Limb (tissue), 2 donors: ENCODE data around the gene ABCC2.
"Not testable (repeated sequence)": the region's sequence is repeated elsewhere in the genome, so short reads cannot be mapped to it uniquely, and the experiment has no call there.

Source experiments
- DNase-seq, 2 donors: peaks; one replicate each; pipeline ENCODE4 v3.0.0-alpha.2; 2016; ENCODE audit errors: extremely low spot score in 2 of 2

ABCC2 gene

DNA sequence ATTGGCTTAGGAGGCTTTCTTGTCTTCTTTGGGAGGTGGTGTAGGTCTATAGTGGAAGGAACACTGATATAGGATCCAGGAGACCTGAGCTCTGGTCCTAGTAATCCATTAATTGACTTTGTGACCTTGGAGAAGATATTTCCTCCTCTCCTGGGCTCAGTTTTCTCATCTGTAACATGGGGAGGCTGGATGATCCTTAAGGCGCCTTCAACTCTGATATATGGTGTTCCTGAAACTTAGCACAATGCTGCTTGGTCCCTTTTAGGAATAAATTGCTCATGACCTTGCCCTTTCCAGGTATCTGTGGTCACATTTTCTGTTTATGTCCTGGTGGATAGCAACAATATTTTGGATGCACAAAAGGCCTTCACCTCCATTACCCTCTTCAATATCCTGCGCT is 25.3 kb downstream of the ABCC2 start:
- DNase-seq = no peak

DNA sequence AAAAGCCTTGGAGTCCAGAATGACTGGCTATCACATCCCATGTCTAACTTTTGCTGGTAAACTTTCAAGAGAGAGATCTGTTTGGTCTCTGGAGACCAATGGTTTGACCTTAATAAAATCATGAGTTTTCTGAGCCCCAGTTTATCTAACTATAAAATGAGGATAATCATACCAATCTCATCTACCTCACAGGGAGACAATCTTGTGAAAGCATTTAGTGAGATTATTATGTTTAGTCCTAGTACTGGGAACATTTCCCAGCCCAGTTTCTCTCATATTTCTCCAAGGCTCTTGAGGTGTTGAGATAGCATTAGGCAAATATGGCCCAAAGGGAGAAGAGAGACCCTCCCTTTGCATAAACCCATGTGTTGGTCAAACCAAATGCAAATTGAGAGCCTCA is 25.8 kb downstream of the ABCC2 start:
- no peak for DNase-seq

DNA sequence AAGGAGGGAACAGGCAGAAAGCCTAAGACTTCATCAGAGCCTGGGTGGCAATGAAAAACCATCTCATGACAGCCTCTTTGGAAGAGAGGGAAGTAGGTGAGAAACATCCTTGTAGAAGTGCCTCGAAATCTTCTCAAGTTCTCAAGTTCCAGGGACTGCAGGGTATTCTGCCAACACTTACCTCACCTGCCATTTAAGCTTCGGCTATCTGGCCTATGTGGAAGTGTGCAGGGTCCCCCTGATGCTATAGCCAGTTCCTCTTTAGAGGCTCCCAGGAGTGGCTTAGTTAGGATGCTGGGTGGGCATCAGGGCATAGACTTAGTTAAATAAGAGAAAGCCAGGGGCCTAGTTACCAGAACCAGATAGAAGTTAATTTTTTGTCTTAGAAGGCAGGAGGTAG is 27.0 kb downstream of the ABCC2 start:
- DNase-seq = no peak

DNA sequence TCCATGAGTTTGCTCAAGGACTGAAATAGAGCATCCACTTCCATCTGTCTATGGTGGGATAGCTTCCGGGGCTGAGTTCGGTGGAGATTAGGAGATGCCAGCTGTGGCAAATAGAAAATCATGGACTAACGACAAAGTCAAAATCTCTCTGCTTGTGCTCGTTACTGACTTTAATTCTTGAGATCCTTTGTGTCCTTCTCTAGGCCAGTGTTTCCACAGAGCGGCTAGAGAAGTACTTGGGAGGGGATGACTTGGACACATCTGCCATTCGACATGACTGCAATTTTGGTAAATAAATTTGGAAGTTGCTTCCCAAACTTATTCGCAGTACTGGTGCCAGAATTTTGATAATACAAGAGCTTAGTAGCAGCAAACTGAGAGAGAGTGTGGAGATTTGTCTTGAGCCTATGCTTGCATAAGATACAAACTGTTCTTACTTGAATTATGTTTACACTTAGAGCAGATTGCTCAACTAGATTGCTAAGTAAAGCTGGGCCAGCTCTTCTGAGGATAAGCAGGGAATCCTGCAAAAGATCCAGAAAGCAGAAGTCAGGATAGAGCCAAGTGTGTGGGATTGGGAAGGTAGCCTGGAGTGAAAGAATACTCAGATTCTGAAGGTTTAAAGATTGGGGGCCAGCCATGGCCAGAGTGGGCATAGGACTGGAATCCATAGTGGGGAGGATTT is 27.6 kb downstream of the ABCC2 start:
- no peak for DNase-seq

DNA sequence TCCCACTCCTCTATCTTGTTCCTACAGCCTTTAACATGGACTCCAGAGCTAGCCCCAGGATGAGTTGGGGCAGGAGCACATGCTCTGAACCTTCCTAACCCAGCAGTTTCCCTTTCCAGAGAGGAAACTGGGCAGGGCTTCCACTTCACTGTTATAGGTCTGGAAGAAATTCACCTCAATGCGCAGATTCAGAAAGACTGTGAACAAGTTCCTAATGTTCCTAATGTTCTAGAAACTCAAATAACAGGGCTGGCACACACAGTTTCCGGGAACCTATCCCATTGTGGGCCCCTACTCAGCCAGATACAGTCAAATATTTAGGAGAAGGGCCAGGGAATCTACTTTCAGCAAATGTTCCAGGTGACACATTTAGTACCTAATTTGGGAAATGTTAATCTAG is 29.7 kb downstream of the ABCC2 start:
- no peak for DNase-seq

DNA sequence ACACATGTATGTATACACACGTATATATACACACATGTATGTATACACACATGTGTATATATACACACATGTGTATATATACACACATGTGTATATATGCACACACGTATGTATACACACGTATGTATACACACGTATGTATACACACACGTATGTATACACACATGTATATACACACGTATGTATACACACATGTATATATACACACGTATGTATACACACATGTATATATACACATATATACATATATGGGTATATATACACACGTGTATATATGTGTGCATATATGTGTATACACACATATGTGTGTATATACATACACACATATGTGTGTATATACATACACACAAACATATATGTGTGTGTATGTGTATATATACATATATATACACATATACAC is 31.7 kb downstream of the ABCC2 start:
- DNase-seq = no peak

DNA sequence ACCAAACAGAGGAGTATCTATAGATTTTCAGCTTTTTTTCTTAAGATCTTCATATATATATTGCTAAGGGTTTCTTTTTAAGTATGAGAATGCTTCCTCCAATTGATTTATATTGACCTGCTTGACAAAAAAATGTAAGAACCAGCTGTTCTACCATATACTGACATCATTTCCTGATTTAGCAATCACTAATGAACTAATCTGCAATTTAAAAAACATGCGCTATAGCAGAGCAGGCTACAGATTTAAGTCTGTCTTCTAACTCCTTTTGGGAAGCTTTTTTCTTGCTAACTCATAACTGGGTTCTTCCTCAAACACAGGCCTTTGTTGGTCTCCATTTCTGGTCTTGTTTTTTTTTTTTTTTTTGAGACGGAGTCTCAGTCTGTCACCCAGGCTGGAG is 33.2 kb downstream of the ABCC2 start:
- DNase-seq = no peak

DNA sequence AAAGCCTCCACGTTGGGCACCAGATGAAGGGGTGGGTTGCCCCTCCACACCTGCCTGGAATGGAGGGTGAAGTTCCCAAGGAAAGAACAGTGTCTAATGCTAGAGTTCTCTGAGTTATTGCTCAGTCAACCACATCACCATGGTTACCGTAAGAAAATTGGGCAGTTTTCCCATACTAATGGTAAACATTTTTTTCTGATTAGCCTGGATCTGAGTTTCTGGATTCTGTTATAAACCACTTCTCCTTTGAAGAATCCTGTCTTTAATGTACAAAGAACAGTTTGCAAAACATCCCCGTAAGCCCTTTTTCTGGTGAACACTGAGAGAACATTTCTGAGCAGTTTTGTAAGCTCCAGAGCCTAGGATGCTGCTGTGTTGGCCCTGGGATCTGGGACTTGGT is 45.5 kb downstream of the ABCC2 start:
- no peak for DNase-seq

DNA sequence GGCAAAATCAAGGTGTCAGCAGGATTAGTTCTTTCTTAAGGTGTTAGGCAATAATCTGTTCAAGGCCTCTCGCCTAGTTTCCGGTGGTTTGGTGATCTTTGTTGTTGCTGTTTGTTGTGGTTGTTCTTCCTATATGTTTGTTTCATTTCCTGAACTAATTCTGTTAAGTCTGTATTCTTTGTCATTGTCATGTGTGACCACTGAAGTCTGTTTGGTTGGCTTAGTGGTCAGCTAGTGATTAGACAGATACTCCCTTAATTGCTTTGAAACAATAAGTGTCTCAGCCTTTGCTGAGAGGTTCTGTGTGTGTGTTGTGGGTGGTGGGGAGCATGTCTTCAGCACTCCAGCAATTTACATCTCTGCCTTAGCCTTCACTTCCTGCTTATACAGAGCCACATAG is 46.0 kb downstream of the ABCC2 start:
- no peak for DNase-seq

DNA sequence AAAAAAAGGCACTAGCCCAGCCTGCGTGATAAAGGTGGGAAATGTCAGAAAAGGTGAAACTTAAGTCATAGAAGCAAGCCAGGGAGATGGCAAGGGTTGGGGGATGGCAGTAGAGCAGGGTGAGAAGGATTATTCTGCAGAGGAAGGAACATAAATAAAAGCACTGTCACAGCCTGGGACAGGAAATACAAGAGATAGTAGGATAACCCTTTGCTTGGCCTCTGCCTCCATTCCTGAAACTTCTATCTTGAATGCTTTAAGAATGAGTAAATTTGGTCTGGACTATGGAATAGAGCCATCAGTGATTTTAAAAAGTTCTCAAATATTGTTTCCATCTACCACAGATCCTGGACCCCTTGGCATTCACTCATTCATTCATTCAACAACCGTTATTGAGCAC is 50.0 kb downstream of the ABCC2 start:
- no peak for DNase-seq

DNA sequence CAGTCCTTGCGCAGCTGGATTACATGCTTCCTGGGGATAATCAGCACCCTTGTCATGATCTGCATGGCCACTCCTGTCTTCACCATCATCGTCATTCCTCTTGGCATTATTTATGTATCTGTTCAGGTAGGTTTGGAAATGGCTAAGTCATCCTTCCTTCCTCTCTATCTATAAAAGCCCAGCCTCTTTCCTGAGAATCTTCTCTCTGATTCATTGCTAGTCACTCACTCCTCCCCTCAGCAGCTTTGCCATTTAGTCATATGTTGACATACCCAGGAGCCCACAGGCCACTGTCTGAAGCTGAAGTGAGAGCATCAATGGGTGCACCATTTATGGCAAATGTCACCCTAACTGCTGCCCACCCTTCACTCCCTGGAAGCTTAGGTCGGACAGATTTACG is 52.0 kb downstream of the ABCC2 start:
- no peak for DNase-seq

DNA sequence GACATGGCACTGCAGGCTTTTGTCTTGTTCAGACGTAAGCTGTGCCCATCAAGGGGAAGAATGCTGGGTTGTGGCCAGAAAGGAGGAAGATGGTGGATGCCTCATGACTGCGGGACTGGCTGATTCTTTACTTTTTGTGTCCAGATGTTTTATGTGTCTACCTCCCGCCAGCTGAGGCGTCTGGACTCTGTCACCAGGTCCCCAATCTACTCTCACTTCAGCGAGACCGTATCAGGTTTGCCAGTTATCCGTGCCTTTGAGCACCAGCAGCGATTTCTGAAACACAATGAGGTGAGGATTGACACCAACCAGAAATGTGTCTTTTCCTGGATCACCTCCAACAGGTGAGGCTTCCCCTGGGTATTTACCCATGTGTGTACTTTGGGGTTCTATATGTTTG is 53.5 kb downstream of the ABCC2 start:
- no peak for DNase-seq

DNA sequence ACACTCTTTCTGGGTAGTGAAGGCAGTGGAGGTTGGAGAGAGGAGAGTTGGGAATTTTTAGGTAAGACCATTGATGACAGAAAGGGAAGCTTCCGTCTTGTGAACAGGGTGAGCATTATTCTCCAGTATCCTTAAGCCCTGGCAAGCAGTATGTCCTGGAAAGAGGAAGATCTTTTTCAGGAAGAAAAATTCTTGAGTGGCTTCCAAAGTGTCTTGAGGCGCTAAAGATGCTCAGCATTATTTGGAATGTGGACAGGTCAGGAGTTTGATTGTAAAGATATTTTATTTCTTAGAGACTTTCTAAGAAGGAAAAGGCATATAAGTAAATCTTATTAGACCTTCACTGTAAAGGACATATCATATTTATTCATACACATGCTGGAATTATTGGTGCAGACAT is 54.3 kb downstream of the ABCC2 start:
- DNase-seq = no peak

DNA sequence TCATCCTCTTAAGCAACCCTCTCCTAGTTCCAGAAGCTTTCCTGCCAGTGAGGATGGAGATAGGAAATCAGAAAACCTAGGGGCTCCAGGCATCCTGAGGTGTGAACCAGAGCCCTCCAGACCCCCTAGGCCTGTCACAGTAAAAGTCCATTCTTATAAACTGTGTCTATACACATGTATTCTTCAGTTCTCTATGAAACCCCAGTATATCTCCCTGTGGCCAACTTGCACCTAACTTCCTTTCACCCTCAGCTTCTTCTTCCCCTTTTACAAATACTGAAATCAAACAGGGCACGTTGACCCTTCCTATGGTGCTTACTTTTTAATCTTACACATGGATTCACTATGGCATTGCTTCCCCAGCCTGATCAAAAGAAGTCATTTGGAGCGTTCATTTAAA is 58.4 kb downstream of the ABCC2 start:
- not testable (repeated sequence) for DNase-seq

DNA sequence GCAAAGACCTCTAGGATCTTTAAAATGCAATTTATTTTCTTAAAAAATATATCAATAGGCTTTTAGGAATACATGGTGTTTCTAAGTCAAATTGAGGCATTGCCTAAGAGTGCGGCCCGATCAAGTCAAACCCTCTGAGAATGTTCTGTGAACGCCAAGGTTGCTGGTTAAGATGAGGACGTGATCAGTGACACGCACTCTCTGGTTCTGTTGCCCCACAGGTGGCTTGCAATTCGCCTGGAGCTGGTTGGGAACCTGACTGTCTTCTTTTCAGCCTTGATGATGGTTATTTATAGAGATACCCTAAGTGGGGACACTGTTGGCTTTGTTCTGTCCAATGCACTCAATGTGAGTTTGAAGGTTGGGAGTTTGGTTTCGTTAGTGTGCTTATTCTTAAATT is 59.3 kb downstream of the ABCC2 start:
- no peak for DNase-seq

DNA sequence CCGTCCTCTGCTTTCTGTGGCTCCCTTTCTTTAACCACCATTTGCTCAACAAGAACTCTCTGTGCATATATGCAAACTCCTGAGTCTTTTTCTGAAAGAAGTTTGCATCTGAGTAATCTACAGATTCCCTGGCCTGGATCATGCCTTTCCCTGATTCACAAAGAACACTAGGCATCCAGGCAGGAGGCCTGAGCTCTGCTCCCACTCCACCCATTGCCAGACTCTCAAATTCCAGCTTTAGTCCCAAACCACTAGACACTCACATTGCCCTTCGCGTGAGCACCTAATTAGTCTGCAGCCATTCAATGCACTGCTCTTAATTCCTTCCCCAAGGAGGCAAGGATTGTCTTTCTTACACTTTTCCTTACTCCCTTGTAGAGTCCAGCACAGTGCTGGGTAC is 60.9 kb downstream of the ABCC2 start:
- no peak for DNase-seq

DNA sequence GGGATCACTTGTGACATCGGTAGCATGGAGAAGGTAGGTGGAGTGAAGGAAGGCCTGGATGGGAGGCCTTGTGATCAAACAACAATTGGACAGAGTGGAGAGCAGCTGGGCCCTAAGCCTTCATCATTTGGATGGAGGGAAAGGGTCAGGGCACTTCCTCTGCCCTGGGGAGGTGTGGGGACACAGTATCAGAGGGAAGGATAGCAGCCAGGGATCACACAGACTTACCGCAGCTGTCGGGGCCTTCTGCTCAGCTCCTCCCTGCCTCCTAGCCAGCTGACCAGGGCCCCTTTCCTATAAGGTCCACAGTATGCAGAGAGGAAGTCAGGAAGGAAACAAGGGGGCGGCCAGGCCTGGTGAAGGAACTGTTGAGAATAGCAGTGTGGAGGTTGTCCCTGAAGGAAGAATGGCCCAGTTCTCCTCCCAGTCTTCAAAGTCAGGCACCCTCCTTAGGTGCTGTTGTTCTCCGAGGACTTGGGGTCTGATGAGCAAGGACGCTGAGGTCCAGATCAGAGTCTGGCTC is 62.1 kb downstream of the ABCC2 start:
- DNase-seq = no peak

DNA sequence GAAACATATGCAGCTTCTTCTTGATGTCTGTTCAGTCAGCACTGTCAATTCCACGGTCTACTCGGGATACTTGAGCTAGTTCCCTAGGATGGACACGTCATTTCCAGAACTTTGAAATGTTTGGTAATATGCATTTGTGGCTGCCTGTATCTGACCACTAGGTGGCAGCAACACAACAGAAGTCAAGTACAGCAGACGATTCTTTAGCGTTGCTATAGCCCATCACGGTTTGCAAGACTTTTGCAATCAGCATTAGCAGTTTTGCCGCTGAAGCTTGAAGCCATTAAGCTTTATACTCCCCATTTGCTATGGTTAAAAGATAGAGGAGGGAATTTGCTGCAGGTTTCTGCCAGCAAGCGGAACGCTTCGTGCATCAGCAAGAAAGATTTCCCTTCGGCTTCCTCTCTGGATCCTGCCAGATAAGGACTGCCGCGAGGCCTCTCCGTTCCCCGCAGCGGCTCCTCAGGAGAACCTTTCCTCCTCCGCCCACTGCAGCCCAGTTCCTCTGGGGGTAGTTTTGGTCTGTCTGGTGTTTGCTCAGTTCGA is 63.5 kb downstream of the ABCC2 start:
- DNase-seq = peak; percentile 80 to 89

DNA sequence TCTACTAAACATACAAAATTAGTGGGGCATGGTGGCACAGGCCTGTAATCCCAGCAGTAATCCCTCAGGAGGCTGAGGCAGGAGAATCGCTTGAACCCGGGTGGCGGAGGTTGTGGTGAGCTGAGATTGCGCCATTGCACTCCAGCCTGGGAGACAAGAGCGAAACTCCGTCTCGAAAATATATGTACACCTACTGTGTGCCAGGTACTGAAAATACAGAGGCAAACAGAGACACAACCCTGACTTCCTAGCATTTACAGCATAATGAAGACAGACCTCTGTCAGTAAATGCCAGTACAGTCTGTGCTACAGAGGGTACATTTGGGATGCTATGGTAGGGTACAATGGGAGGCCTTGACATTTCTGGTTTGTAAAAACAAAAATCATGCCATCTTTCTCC is 66.6 kb downstream of the ABCC2 start:
- DNase-seq = no peak

DNA sequence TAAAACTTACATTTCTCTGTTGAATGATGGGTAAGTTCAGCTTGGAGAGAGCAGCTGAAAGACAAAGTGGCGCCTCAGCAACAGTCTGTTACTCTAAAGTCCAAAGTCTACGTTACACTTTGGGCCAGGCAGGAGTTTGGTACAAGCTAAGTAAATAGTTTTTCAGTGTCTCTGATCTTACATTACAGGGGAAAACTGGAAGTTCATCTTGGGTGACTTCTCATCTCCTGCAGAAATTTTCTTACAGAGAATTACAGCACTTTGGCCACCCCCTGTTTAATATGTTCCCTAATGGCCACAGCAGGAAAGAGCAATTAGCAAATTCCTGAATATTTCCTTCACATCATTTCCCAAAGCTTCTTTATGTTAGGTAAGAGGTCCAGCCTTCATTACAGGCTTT is 67.1 kb downstream of the ABCC2 start:
- no peak for DNase-seq

DNA sequence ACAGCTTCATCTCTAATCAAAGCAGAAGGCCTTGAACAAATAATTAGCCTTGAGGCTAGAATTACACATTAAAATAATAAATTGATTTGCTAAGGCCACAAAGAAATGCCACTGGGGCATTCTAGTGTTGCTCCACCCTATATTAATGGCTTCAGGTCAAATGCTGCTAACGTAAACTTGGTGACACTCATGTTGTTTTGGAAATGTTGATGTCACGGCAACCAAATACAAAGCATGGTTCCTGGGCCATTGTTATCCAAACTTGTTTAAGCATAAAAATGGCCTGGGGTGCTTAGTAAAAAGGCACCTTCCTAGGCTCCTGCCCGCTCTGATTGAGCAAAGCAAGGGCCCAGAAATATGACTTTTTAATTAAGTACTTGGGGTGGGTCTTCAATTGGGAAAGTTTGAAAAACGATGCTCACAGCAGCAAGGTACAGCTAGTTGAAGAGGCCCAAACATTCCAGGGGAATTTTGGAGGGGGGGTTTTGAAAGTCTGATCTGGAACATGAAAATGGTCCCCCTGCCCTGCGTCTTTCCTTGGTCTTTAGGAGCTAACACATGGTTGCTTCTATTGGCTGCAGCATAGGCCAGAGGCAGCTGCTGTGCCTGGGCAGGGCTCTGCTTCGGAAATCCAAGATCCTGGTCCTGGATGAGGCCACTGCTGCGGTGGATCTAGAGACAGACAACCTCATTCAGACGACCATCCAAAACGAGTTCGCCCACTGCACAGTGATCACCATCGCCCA is 67.8 kb downstream of the ABCC2 start:
- peak in 1 of 2 donors; percentile 39 for DNase-seq

DNA sequence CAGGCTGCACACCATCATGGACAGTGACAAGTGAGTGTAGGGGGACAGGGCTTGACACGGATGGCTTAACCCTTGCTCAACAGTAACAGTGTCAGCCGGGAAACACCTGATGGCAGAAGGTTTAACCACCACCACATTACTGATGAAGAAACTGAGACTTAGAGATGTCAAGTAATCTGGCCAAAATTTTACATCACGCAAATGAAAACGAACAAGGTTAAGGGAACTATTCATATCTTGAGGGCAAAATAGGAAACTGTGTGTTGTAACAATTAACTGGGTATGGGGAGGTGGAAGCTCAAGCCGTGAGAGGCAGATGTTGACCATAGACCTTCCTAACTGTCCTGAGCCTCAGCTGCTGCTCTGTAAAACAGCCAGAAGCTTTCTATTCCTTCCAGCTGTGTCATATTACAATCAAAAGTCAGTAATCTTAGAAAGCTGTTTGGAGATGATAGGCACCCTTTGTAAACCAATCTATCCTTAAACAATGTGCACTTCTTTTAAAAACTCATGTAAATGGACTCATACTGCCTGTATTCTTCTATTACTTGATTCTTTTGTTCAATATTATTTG is 68.4 kb downstream of the ABCC2 start:
- DNase-seq = no peak

DNA sequence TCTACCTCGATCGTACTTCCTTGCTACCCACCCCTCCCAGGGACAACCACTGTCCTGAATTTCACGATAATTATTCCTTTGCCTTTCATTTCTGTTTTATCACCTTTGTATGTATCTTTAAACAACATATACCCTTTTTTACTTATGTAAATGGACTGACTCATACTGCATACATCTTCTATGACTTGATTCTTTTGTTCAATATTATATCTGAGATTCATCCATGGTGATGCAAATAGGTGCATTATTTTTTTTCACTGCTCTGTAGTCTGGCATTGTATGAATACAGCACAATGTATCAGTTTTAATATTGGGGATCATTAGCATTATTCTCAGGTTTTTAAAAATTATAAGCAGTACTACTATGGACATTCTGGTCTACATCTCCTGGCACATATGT is 69.4 kb downstream of the ABCC2 start:
- no peak for DNase-seq
